ENCODE measurements around the gene CNTD1. TPM values are rescaled to one million over a fixed set of nuclear protein-coding genes. Genes with fewer than 3 reads are reported as not detected.

The CNTD1 gene
- total RNA-seq, 4 donors from 2014 or later, result 0.22 TPM; not detected in 3

DNA sequence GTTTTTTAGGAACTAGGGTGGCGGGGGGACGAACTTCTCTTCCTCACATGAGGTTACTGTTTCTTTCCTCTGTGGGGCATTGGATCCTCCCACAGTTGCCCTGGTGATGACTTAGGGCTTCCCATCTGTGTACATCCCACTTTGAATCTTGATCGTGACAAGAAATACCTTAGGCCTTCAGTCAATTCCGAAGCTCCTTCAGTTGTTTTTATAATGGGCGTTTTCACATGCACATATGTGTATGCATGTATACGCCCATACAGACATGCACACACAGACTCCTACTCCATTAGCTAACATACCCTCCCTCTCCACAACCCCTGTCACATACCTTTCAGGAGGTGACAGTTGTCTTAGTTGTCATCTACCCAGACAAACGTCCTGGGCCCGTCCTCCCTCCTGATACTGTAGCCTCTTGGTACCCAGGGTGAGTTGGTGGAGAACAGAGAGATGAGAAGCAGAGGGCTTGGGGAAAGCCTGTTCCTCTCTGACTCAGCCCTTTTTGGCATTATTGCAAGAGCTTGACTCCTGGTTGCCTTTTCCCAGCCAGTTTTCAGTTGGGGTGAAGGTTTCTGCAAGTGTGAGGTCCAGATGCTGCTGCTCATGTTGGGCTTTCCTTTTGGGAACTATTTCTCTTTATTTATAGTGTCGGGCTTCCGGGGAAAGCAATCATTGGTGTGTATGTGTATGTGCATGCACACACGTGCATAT is 43.5 kb downstream of the CNTD1 start:
- H3K4me3 ChIP-seq, result no peak overlapping the region
- H3K27ac ChIP-seq, result no peak overlapping the region
- no peaks in the 10 kb centered on the region for H3K9me3 ChIP-seq
- H3K4me1 ChIP-seq, result peaks cover 0 to 30% (median 1%) of the 10 kb centered on the region in 4 donors
- H3K27me3 ChIP-seq, result no peaks in the 10 kb centered on the region
- TF ChIP-seq EP300 (IDR thresholded peaks at IDR 0.05) (no peak), POLR2A (IDR thresholded peaks at IDR 0.05) (no peak)
- TF ChIP-seq, protein P1, sequence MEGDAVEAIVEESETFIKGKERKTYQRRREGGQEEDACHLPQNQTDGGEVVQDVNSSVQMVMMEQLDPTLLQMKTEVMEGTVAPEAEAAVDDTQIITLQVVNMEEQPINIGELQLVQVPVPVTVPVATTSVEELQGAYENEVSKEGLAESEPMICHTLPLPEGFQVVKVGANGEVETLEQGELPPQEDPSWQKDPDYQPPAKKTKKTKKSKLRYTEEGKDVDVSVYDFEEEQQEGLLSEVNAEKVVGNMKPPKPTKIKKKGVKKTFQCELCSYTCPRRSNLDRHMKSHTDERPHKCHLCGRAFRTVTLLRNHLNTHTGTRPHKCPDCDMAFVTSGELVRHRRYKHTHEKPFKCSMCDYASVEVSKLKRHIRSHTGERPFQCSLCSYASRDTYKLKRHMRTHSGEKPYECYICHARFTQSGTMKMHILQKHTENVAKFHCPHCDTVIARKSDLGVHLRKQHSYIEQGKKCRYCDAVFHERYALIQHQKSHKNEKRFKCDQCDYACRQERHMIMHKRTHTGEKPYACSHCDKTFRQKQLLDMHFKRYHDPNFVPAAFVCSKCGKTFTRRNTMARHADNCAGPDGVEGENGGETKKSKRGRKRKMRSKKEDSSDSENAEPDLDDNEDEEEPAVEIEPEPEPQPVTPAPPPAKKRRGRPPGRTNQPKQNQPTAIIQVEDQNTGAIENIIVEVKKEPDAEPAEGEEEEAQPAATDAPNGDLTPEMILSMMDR (IDR thresholded peaks at IDR 0.05), result no peak
- H3K36me3 ChIP-seq, result peaks cover 0 to 92% (median 44%) of the 10 kb centered on the region in 3 donors
- no peak for DNase-seq (ENCODE audit: low spot score in 2 of 2)
- 65 to 66% methylated on average over 11 of the region's 11 CpGs for WGBS, 2 donors

DNA sequence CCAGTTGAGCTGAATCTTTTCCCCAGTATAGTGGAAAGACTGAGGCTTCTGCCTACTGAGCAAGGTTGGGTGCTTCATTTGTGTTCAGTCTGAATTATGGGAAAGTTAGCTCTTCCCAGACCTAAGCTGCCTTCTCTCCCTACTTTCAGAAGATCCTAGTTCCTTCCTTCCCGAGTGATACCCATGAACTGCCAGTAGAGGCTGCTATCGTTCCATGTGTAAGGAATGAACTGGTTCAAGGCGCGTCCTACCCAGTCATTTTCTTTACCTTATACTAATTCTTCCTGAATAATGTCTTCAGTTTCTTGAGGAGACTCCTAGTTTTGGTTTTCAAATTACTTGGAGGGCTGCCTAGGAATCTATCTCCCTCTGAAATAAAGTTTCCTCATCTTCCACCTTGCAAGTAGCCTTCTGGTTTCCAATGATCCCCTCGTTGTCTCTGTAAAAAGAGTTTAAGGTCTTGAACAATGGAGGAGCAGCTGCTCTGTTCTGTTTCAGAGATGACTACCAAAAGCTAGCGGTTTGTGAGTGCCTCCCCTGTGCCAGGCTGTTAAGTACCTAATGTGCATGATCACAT is 44.8 kb downstream of the CNTD1 start:
- Histone ChIP-seq H3K4me1 (peaks cover 0 to 31% (median 5%) of the 10 kb centered on the region in 4 donors), H3K36me3 (peaks cover 0 to 78% (median 32%) of the 10 kb centered on the region in 3 donors), H3K4me3 (no peak overlapping the region), H3K27me3 (no peaks in the 10 kb centered on the region), H3K9me3 (no peaks in the 10 kb centered on the region), H3K27ac (peak overlapping the region in 1 of 4 donors; percentile 22)
- TF ChIP-seq, protein P1 (IDR thresholded peaks at IDR 0.05), result peak; percentile 79 to 89 (median 85)
- no peak for TF ChIP-seq EP300 (IDR thresholded peaks at IDR 0.05)
- 30% methylated on average over 6 of the region's 6 CpGs for whole genome bisulfite sequencing, 2 donors
- peak in 1 of 2 donors; percentile 43 for DNase-seq (ENCODE audit: low spot score in 2 of 2)

DNA sequence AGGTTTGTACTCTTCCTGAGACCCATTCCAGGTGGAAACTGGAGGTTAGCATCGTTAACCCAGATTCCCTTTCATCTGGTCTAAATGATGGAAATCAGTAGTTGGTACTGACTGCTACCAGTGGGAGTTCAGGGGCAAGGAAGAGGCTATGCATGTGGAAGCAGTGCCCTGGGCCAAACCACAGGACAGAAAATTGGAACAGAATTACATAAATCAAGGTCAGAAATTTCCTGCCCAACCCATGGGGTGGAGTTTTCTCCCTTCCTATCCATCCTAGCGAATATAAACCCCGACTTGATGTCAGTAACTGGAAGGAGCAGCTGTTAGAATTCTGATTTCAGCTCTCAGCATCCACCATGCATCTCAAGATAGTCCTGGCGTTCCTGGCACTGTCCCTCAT is 45.6 kb downstream of the CNTD1 start, which contains the start of gene AOC2:
Gene AOC2, plus strand, starts transcription at position 310 of the 400 bp plus-strand sequence. Its CDS starts 47 bp downstream, at position 357.
- DNase-seq (ENCODE audit: low spot score in 2 of 2), result no peak
- Histone ChIP-seq H3K9me3 (no peaks in the 10 kb centered on the region), H3K36me3 (peaks cover 0 to 70% (median 24%) of the 10 kb centered on the region in 3 donors), H3K27me3 (no peaks in the 10 kb centered on the region), H3K27ac (peak within 1 kb of the TSS in 1 of 4 donors; percentile 32), H3K4me1 (peaks cover 0 to 31% (median 5%) of the 10 kb centered on the region in 4 donors), H3K4me3 (no peak within 1 kb of the TSS)
- WGBS, 2 donors, result 63 to 66% methylated on average over 4 of the region's 4 CpGs
- TF ChIP-seq EP300 (IDR thresholded peaks at IDR 0.05), result no peak
- TF ChIP-seq, protein P1 (IDR thresholded peaks at IDR 0.05), result no peak
- TF ChIP-seq POLR2A (IDR thresholded peaks at IDR 0.05), result no peak

DNA sequence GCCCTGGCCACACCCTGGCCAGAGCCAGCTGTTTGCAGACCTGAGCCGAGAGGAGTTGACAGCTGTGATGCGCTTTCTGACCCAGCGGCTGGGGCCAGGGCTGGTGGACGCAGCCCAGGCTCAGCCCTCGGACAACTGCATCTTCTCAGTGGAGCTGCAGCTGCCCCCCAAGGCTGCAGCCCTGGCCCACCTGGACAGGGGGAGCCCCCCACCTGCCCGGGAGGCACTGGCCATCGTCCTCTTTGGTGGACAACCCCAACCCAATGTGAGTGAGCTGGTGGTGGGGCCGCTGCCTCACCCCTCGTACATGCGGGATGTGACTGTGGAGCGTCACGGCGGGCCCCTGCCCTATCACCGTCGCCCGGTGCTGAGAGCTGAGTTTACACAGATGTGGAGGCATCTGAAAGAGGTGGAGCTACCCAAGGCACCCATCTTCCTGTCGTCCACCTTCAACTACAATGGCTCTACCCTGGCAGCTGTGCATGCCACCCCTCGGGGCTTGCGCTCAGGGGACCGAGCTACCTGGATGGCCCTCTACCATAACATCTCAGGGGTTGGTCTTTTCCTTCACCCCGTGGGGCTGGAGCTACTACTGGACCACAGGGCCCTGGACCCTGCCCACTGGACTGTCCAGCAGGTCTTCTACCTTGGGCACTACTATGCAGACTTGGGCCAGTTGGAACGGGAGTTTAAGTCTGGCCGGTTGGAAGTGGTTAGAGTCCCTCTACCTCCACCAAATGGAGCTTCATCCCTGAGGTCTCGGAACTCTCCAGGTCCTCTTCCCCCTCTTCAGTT is 46.3 kb downstream of the CNTD1 start:
- Histone ChIP-seq H3K36me3 (peaks cover 0 to 63% (median 20%) of the 10 kb centered on the region in 3 donors), H3K4me3 (no peak overlapping the region), H3K27ac (peak overlapping the region in 1 of 4 donors; percentile 32), H3K4me1 (peaks cover 0 to 36% (median 5%) of the 10 kb centered on the region in 4 donors), H3K9me3 (no peaks in the 10 kb centered on the region), H3K27me3 (no peaks in the 10 kb centered on the region)
- 86 to 87% methylated on average over 17 to 21 of the region's 24 CpGs for WGBS, 2 donors
- DNase-seq (ENCODE audit: low spot score in 2 of 2), result no peak
- TF ChIP-seq POLR2A (IDR thresholded peaks at IDR 0.05), result no peak
- TF ChIP-seq EP300 (IDR thresholded peaks at IDR 0.05), result no peak
- TF ChIP-seq, protein P1 (IDR thresholded peaks at IDR 0.05), result no peak

Measured in tibial nerve (tissue), 4 donors.